ENCODE data around the gene CCDC159.
"Not testable (repeated sequence)": the region's sequence is repeated elsewhere in the genome, so short reads cannot be mapped to it uniquely, and the experiment has no call there.

Gene CCDC159, protein sequence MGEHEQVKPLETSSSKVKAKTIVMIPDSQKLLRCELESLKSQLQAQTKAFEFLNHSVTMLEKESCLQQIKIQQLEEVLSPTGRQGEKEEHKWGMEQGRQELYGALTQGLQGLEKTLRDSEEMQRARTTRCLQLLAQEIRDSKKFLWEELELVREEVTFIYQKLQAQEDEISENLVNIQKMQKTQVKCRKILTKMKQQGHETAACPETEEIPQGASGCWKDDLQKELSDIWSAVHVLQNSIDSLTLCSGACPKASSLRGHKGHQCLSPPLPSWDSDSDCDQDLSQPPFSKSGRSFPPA

GRCh38 chr19:11346104-11346940, at the start of gene CCDC159, which contains the start of gene TMEM205:
Gene CCDC159 (plus strand): TSS chr19:11346519. CDS start chr19:11346607, 88 bp downstream.
Gene TMEM205 (minus strand): TSS chr19:11346268. CDS start chr19:11345619, 649 bp downstream.
- DNase-seq (ENCODE audit: low read depth) = peak; percentile 98

- no peak for DNase-seq (ENCODE audit: low read depth)
These were observed 46.1 kb upstream of the CCDC159 start for GRCh38 chr19:11299946-11300810.

DNA sequence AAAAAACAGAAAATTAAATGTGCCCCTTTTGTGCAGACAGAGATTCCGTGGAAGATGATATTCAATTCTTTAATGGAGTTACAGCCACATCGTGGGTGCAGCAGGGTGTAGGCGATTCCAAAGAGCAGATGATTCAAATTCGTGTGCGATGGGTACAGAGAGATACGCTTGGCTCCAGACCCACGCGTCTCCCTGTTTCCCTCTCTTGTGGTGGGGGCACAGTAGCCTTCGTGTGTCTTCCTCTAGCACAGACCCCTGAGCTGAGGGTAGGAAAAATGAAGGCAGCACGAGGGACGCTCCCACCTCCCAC, 45.6 kb upstream of the CCDC159 start:
- DNase-seq (ENCODE audit: low read depth) = no peak

DNA sequence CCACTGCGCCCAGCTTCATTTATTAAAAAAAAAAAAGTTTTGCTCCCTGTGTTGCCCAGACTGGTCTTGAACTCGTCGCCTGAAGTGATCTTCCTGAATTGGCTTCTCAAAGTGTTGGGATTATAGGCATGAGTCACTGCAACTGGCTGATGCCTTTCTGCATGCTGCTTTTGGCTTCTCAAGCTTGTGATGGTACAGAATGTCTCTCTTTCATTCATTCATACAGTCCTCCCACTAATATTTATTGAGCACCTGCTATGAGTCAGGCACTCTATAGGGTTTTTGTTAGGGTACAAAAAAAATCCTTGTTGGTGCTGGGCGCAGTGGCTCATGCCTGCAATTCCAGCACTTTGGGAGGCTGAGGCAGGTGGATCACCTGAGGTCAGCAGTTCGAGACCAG, 41.4 kb upstream of the CCDC159 start:
- peak; percentile 27 for DNase-seq (ENCODE audit: low read depth)

- DNase-seq (ENCODE audit: low read depth) = no peak
These were observed 40.0 kb upstream of the CCDC159 start for GRCh38 chr19:11306337-11306736.

- DNase-seq (ENCODE audit: low read depth) = not testable (repeated sequence)
These were observed 25.9 kb upstream of the CCDC159 start for GRCh38 chr19:11320278-11320995.

GRCh38 chr19:11321191-11322126, 24.9 kb upstream of the CCDC159 start:
- DNase-seq (ENCODE audit: low read depth) = no peak

DNA sequence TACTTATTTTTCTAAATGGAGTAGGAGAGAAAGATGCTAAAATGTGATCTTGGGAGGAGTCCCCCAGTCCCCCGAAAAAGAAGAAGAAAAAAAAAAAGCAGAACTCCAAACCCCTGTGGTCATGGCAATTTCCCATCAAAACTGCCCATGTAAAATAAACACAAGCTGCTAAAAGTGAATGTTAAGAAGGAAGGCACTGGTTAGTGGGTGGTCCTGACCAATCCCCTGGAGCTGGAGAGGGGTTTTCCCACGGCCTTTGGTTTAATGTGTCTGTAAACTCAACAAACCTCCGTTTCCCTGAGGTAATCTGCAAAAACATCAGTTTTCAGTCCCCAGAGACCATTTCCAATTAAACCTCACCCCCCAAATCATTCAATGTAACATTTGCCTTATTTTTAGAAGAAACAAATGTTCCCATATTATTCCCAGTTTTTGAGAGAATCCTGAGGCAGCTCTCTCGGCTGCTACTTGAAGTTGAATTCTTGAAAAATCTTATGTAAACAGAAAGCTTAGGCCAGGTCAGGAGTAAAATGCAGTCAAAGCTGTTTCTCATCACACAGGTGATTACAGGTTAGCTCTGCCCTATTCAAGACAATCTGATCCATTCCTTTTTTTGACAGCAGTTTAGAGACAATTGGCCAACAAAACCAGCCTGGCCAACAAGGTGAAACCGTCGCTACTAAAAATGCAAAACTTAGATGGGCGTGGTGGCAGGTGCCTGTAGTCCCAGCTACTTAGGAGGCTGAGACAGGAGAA, 23.9 kb upstream of the CCDC159 start:
- DNase-seq (ENCODE audit: low read depth) = no peak

GRCh38 chr19:11323601-11324078, 22.7 kb upstream of the CCDC159 start:
- no peak for DNase-seq (ENCODE audit: low read depth)

GRCh38 chr19:11324079-11324661, 22.1 kb upstream of the CCDC159 start:
- peak; percentile 97 for DNase-seq (ENCODE audit: low read depth)

- peak; percentile 22 for DNase-seq (ENCODE audit: low read depth)
These were observed 21.4 kb upstream of the CCDC159 start for GRCh38 chr19:11324748-11325389.

GRCh38 chr19:11325544-11325943, 20.8 kb upstream of the CCDC159 start:
- no peak for DNase-seq (ENCODE audit: low read depth)

DNA sequence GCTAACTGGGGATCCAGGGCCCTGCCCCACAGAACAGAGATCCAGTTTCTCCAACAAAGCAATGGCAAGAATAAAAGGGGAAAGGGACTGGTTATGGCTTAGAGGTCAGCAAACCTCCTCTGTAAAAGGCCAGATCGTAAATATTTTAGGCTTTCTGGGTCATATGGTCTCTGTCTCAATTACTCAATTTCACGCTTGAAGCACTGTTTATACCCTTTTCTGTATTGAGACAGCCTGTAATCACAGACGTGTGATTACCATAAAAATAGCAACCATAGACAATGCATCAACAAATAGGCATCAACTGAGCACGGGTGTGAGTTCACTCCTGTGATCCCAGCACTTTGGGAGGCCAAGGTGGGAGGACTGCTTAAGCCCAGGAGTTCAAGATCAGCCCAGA, 16.2 kb upstream of the CCDC159 start:
- no peak for DNase-seq (ENCODE audit: low read depth)

GRCh38 chr19:11331502-11331901, 14.8 kb upstream of the CCDC159 start:
- DNase-seq (ENCODE audit: low read depth) = no peak

- DNase-seq (ENCODE audit: low read depth) = no peak
These were observed 13.5 kb upstream of the CCDC159 start for GRCh38 chr19:11332822-11333221.

DNA sequence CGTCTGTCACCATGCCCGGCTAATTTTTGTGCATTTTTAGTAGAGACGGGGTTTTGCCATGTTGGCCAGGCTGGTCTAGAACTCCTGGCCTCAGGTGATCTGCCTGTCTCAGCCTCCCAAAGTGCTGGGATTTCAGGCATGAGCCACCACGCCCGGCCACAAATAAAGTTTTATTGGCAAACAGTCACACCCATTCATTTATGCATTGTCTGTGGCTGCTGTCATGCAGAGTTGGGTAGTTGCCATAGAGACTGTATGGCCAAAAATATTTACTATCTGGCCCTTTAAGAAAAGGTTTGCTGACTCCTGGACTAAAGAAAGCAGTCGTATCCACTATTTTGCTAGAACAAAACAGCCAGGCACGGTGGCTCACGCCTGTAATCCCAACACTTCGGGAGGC, 12.5 kb upstream of the CCDC159 start:
- not testable (repeated sequence) for DNase-seq (ENCODE audit: low read depth)

DNA sequence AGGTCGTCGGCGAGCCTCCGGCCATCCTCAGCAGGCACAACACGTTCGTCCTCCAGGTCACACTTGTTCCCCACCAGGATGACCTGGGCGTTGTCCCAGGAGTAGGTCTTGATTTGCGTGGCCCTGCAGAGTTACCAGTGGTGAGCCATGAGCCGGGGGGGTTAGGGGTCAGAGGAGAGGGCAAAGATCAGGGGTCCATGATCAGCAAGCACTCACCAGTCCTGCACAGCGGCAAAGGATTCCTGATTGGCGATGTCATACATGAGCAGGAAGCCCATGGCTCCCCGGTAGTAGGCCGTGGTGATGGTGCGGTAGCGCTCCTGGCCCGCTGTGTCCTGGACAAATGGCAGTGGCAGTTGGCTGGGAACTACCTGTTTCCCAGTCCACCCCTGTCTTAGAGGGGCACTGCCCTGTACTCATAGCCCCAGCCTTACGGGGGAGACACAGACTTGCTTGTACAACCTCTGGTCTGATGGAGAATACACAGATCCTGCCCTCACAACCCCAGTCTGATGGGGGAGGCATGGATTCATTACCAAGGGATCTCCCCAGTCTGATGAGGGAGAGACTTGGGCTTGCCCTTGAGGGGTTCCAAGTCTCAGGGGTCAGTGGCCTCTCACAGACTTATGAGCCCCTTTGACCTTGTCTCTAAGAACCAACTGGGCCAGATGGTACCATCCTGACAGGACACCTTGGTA, 10.7 kb upstream of the CCDC159 start:
- no peak for DNase-seq (ENCODE audit: low read depth)

GRCh38 chr19:11337080-11337479, 9.2 kb upstream of the CCDC159 start:
- DNase-seq (ENCODE audit: low read depth) = no peak

Data from amniotic epithelial cell (primary cell).